AG09319 (cell line): Measurements from ENCODE around the gene MAML1.

Source experiments
- DNase-seq: peaks from one replicate; pipeline ENCODE4 v3.0.0-alpha.2; 2010; ENCODE audit warnings: low read depth; ENCODE audit errors: extremely low read depth
- CTCF ChIP-seq: IDR thresholded peaks from 2 replicates; pipeline ENCODE4 v1.5.1; 2011; ENCODE audit warnings: low read depth, mild to moderate bottlenecking, inconsistent platforms, low read length, moderate library complexity

The MAML1 gene

GRCh38 chr5:179729727-179730126 is 2.9 kb upstream of the MAML1 start:
- no peak for TF ChIP-seq CTCF
- no peak for DNase-seq

- no peak for DNase-seq
- no peak for TF ChIP-seq CTCF
Measured at GRCh38 chr5:179730356-179730755, 2.3 kb upstream of the MAML1 start.

- TF ChIP-seq CTCF = no peak
- DNase-seq = no peak
Measured at GRCh38 chr5:179730852-179731251, 1.8 kb upstream of the MAML1 start.

GRCh38 chr5:179731791-179732411 is 721 bp upstream of the MAML1 start:
- TF ChIP-seq CTCF = no peak
- peak; percentile 55 for DNase-seq

GRCh38 chr5:179732918-179733771 is 523 bp downstream of the MAML1 start:
- DNase-seq = no peak
- no peak for TF ChIP-seq CTCF

- TF ChIP-seq CTCF = no peak
- no peak for DNase-seq
Measured at GRCh38 chr5:179733772-179734126, 1.1 kb downstream of the MAML1 start.

- no peak for TF ChIP-seq CTCF
- DNase-seq = no peak
Measured at GRCh38 chr5:179734536-179735164, 2.0 kb downstream of the MAML1 start.
